Brain microvascular endothelial cell (primary cell): ENCODE data around the gene PRDX5.

Experiments used
- DNase-seq: peaks from one replicate; pipeline ENCODE4 v3.0.0-alpha.2; 2020
- H3K27ac ChIP-seq: fragments of 250-450 bp; sonication (Bioruptor Pico); 2 replicates; pipeline ENCODE4 v1.5.1; 2020; ENCODE audit warnings: mild to moderate bottlenecking, moderate library complexity
- H3K27me3 ChIP-seq: fragments of 250-450 bp; sonication (Bioruptor Pico); replicated peaks from 2 replicates; pipeline ENCODE4 v1.5.1; 2020; ENCODE audit warnings: mild to moderate bottlenecking
- H3K36me3 ChIP-seq: fragments of 250-450 bp; sonication (Bioruptor Pico); replicated peaks from 2 replicates; pipeline ENCODE4 v1.5.1; 2020; ENCODE audit warnings: mild to moderate bottlenecking
- H3K4me3 ChIP-seq: 2 replicates; pipeline ENCODE4 v1.5.1; 2011; ENCODE audit warnings: low read depth, mild to moderate bottlenecking, control low read depth, low read length, moderate library complexity
- CTCF ChIP-seq: IDR thresholded peaks from 2 replicates; pipeline ENCODE4 v1.5.1; 2011; ENCODE audit warnings: low read depth, mild to moderate bottlenecking, moderate library complexity, low read length, control low read depth, inconsistent platforms; ENCODE audit errors: missing control alignments
- in situ Hi-C: cut with HindIII; loops from 2 replicates; pipeline ENCODE4 v1.10.0; 2017; ENCODE audit warnings: low sequenced_read_pairs, low pct_ligation_motif_present

PRDX5 gene

GRCh38 chr11:64348383-64349024 lies 30.6 kb downstream of the PRDX5 start:
- Histone ChIP-seq H3K36me3 (no peaks in the 10 kb centered on the region), H3K4me3 (no peak overlapping the region), H3K27ac (no peak overlapping the region), H3K27me3 (no peaks in the 10 kb centered on the region)
- no peak for TF ChIP-seq CTCF
- in situ Hi-C loops = no loop called here
- no peak for DNase-seq

- TF ChIP-seq CTCF = no peak
- Histone ChIP-seq H3K27ac (no peak overlapping the region), H3K27me3 (no peaks in the 10 kb centered on the region), H3K36me3 (no peaks in the 10 kb centered on the region), H3K4me3 (no peak overlapping the region)
- no peak for DNase-seq
- in situ Hi-C loops = no loop called here
Observed at GRCh38 chr11:64349025-64349387, 31.1 kb downstream of the PRDX5 start.

GRCh38 chr11:64349404-64349803 lies 31.5 kb downstream of the PRDX5 start:
- in situ Hi-C loops = no loop called here
- no peak for DNase-seq
- no peaks in the 10 kb centered on the region for H3K36me3 ChIP-seq

GRCh38 chr11:64351136-64351631 lies 33.3 kb downstream of the PRDX5 start:
- H3K27me3 ChIP-seq = no peaks in the 10 kb centered on the region
- no peaks in the 10 kb centered on the region for H3K36me3 ChIP-seq
- no peak for DNase-seq
- no peak for TF ChIP-seq CTCF
- no peak overlapping the region for H3K27ac ChIP-seq
- H3K4me3 ChIP-seq = no peak overlapping the region
- in situ Hi-C loops = no loop called here

More at GRCh38 chr11:64349404-64349803, 31.5 kb downstream of the PRDX5 start:
- no peak overlapping the region for H3K4me3 ChIP-seq
- H3K27ac ChIP-seq = no peak overlapping the region
- TF ChIP-seq CTCF = no peak
- H3K27me3 ChIP-seq = no peaks in the 10 kb centered on the region

GRCh38 chr11:64352099-64352994 lies 34.4 kb downstream of the PRDX5 start:
- DNase-seq = no peak
- no peak for TF ChIP-seq CTCF
- no peaks in the 10 kb centered on the region for H3K36me3 ChIP-seq
- H3K4me3 ChIP-seq = no peak overlapping the region
- H3K27ac ChIP-seq = no peak overlapping the region
- H3K27me3 ChIP-seq = no peaks in the 10 kb centered on the region
- in situ Hi-C loops = no loop called here
